Cardiac fibroblast (primary cell): ENCODE measurements around the gene PLS1.
"Not testable (repeated sequence)": the region's sequence is repeated elsewhere in the genome, so short reads cannot be mapped to it uniquely, and the experiment has no call there.

ENCODE experiments used
- DNase-seq, 2 donors: peaks; one replicate each; pipeline versions ENCODE4 v3.0.0 to v3.0.0-alpha.2; 2010; ENCODE audit warnings: low read depth in 2 of 2
- H3K4me3 ChIP-seq, 2 donors: replicated peaks in 1 of 2; 1 replicate in 1 of 2; 2 replicates in 1 of 2; pipeline ENCODE4 v1.5.1; 2011; ENCODE audit warnings: low read depth in 2 of 2, low read length in 2 of 2, mild to moderate bottlenecking in 2 of 2, moderate library complexity in 1 of 2
- TF ChIP-seq, protein P1 (sequence below): IDR thresholded peaks from one replicate; pipeline ENCODE4 v1.5.1; 2011; ENCODE audit warnings: low read depth, mild to moderate bottlenecking, low read length, inconsistent platforms

Gene PLS1

DNA sequence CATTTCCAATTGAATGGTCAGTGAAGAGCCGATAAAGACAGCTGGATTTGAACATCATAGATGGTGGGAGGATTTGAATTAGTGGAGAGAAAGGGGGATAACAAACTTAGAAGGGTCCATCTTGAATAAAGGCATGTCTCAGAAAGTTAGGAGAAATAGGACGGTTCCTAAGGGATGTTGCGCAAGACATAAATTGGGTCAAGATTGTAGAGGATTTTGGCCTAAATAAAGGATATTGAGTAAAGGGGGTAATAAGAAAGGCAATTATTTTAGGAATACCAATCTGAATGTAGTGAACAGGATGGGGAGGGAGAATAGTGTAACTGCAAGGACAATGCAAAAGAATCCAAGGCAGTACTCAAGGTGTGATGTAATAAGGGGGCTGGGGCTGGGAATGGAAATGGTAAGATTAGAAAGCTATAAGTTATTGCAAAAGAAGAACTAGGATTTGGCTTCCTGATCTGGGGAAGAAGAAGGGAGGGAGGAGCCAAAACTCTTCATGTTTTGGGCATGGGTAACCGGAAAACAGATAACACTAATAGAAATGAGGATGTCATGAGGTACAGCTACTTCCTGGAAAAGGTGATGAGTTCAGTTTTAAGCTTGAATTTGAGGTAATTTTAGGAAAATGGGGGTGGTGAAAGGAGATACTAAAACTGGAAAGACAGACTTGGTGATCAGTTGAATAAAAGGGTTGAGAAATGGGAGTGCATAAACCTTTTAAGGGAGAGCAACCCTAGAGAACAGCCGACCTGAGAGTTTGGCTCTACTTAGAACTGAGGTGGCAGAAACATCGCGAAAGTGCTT lies 110.3 kb downstream of the PLS1 start:
- H3K4me3 ChIP-seq: no peak overlapping the region
- TF ChIP-seq, protein P1, sequence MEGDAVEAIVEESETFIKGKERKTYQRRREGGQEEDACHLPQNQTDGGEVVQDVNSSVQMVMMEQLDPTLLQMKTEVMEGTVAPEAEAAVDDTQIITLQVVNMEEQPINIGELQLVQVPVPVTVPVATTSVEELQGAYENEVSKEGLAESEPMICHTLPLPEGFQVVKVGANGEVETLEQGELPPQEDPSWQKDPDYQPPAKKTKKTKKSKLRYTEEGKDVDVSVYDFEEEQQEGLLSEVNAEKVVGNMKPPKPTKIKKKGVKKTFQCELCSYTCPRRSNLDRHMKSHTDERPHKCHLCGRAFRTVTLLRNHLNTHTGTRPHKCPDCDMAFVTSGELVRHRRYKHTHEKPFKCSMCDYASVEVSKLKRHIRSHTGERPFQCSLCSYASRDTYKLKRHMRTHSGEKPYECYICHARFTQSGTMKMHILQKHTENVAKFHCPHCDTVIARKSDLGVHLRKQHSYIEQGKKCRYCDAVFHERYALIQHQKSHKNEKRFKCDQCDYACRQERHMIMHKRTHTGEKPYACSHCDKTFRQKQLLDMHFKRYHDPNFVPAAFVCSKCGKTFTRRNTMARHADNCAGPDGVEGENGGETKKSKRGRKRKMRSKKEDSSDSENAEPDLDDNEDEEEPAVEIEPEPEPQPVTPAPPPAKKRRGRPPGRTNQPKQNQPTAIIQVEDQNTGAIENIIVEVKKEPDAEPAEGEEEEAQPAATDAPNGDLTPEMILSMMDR: no peak
- no peak for DNase-seq

DNA sequence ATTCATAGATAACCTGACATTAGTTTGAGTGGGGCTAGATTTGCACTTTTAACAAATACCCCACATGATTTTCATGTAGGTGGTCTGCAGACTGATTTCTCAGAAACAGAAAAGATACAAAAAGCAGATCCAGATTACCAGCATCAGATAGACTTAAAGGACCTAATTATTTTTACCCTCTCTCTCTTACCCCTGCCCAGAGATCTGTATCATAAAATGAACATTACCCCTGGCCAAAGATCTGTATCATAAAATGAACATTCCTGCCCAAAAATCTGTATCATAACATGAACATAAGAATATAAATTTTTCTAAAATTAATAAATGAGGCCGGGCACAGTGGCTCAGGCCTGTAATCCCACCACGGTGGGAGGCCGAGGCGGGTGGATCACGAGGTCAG lies 113.0 kb downstream of the PLS1 start:
- DNase-seq: no peak
- TF ChIP-seq, protein P1: no peak
- no peak overlapping the region for H3K4me3 ChIP-seq

DNA sequence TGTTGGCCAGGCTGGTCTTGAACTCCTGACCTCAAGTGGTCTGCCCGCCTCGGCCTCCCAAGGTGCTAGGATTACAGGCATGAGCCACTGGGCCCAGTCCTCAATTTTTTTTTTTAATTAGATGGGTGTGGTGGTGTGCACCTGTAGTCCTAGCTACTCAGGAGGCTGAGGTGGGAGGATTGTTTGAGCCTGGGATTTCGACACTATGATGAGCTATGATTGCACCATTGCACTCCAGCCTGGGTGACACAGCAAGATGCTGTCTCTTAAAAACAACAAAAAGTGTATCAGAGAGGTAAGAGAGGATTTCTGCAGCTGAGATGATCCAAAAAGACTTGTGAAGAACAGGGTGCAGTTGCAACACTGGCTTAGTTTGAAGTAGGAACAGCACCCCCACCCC lies 118.7 kb downstream of the PLS1 start:
- peak in 1 of 2 donors; percentile 12 for DNase-seq
- H3K4me3 ChIP-seq: not testable (repeated sequence)

DNA sequence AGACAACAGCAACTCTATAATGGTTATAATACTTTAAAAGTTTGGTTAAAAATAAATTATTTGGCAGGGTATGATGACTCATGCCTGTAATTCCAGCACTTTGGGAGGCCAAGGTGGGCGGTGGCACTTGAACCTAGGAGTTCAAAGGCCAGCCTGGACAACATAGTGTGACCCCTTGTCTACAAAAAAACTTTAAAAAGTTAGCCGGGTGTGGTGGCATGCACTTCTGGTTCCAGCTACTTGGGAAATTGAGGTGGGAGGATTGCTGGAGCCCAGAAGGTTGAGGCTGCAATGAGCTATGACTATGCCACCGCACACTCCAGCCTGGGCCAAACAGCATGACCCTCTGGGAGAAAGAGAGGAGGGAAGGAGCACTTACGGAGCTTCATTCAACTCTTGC lies 119.9 kb downstream of the PLS1 start:
- H3K4me3 ChIP-seq: no peak overlapping the region
- TF ChIP-seq, protein P1: no peak
- no peak for DNase-seq

- peak overlapping the region; percentile 81 to 86 for H3K4me3 ChIP-seq
- TF ChIP-seq, protein P1: no peak
- DNase-seq: no peak
Measured at GRCh38 chr3:142723665-142723967, 127.4 kb downstream of the PLS1 start.

DNA sequence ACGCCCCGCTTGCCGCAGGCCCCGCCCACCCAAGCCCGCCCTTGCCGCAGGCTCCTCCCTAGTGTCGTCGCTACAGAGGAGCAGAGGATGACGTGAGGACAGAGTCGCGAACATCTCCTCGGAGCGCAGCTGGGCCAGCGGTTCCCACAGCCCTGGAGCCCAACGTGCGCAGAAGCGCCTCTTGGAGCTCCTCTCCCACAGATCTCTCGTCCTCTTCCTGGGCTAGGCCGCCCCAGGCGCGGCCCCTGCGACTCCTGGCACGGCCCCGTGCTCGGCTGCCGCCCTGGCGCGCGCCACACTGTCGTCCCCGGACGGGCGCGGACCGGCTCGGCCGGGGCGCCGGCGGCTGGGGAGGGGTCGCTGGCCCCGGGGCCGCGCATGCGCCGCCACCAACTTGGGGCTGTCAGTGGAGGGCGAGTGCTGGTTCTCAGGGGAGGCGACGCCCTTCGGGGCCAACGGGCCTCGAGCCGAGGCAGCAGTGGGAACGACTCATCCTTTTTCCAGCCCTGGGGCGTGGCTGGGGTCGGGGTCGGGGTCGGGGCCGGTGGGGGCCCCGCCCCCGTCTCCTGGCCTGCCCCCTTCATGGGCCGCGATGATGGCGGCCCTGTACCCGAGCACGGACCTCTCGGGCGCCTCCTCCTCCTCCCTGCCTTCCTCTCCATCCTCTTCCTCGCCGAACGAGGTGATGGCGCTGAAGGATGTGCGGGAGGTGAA lies 127.9 kb downstream of the PLS1 start, which contains the start of gene TRPC1:
TRPC1 (plus strand) TSS at position 67 of the 714 bp plus-strand sequence; CDS start at position 593, 526 bp downstream.
- TF ChIP-seq, protein P1: no peak
- H3K4me3 ChIP-seq: peak within 1 kb of the TSS; percentile 81 to 86
- DNase-seq: peak; percentile 80 to 81

DNA sequence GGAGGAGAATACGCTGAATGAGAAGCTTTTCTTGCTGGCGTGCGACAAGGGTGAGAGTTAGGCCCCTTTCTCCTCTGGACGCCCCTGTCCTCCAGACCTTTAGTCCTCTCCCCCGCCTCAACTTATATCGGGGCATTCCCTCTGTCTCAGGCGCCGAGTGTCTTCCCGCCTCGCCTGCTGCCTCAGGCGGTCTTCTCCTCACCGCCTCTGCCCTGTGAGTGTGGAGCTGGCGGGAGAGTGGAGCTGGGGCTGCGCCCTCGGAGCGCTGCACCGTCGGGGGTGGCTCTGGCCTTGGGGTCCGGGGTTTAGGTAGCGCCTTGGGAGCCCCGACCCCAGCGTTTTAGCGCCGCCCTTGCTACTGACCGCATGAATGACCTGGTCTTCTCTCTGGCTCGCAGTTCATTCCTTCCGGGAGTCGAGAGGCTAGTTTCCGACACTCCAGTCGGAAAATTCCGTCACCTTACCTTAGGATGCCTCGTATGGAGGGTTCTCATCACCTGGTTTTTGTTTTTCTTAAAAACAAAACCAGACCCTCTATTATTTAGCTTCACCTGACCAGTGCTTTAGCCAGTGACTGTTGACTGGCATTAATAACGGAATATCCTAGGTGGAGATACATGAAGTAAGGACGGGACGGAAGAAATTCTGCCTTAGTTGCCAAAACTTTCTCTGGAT lies 128.6 kb downstream of the PLS1 start:
- peak overlapping the region; percentile 81 to 86 for H3K4me3 ChIP-seq
- TF ChIP-seq, protein P1: no peak
- peak; percentile 34 to 50 for DNase-seq
